HL-60 (cell line): ENCODE data around the gene ADD1.

Experiments
- DNase-seq, 2 experiments: peaks; one replicate each; pipeline ENCODE4 v3.0.0-alpha.2; 2010 to 2020; ENCODE audit warnings: low read depth in 1 of 2, low spot score in 1 of 2
- H3K27ac ChIP-seq: fragments of 250-450 bp; sonication (Bioruptor Pico); replicated peaks from 2 replicates; pipeline ENCODE4 v1.5.1; 2020; ENCODE audit warnings: mild to moderate bottlenecking, moderate library complexity
- H3K27me3 ChIP-seq: fragments of 250-450 bp; sonication (Bioruptor Pico); 2 replicates; pipeline ENCODE4 v1.5.1; 2021; ENCODE audit warnings: mild to moderate bottlenecking, moderate library complexity; ENCODE audit not compliant: insufficient read depth, poor library complexity, severe bottlenecking
- H3K4me3 ChIP-seq: replicated peaks from 2 replicates; pipeline ENCODE4 v1.5.1; 2011; ENCODE audit warnings: mild to moderate bottlenecking, control low read depth, low read length; ENCODE audit not compliant: insufficient read depth
- CTCF ChIP-seq: IDR thresholded peaks from one replicate; pipeline ENCODE4 v1.5.1; 2011; ENCODE audit warnings: low read length, control low read depth, inconsistent platforms; ENCODE audit not compliant: insufficient read depth
- GABPA ChIP-seq: IDR thresholded peaks from 2 replicates; pipeline ENCODE4 v1.6.1; 2012; ENCODE audit warnings: low read depth
- POLR2AphosphoS5 ChIP-seq: IDR thresholded peaks from 2 replicates; pipeline ENCODE4 v1.6.1; 2012; ENCODE audit warnings: low read depth
- REST ChIP-seq: IDR thresholded peaks from 2 replicates; pipeline ENCODE4 v1.6.1; 2012; ENCODE audit warnings: low read depth; ENCODE audit not compliant: insufficient replicate concordance
- SPI1 ChIP-seq: IDR thresholded peaks from 2 replicates; pipeline ENCODE4 v1.6.1; 2012; ENCODE audit warnings: low read depth, mild to moderate bottlenecking, borderline replicate concordance

Gene ADD1

GRCh38 chr4:2834001-2834921 is 9.4 kb upstream of the ADD1 start:
- no peaks in the 10 kb centered on the region for H3K27me3 ChIP-seq
- TF ChIP-seq POLR2AphosphoS5 (0 out of 2 replicates have a peak, but pooled peaks have one; percentile 17), REST (no peak), CTCF (no peak)
- no peak overlapping the region for H3K4me3 ChIP-seq
- DNase-seq: no peak
- no peak overlapping the region for H3K27ac ChIP-seq

- Histone ChIP-seq H3K27me3 (no peaks in the 10 kb centered on the region), H3K27ac (no peak overlapping the region), H3K4me3 (no peak overlapping the region)
- DNase-seq: no peak
- TF ChIP-seq CTCF: no peak
- 0 out of 2 replicates have a peak, but pooled peaks have one; percentile 6 for TF ChIP-seq POLR2AphosphoS5
- TF ChIP-seq GABPA: no peak
- TF ChIP-seq SPI1: no peak
Observed at GRCh38 chr4:2835978-2836377, 7.7 kb upstream of the ADD1 start.

- no peak for DNase-seq
- Histone ChIP-seq H3K27me3 (no peaks in the 10 kb centered on the region), H3K27ac (0 out of 2 replicates have a peak overlapping the region, but pooled peaks have one; percentile 12), H3K4me3 (no peak overlapping the region)
- TF ChIP-seq CTCF (no peak), POLR2AphosphoS5 (peak; percentile 37; the same call in 1 of the 2 replicates)
Observed at GRCh38 chr4:2836391-2836859, 7.2 kb upstream of the ADD1 start.

- no peak for DNase-seq
- Histone ChIP-seq H3K27me3 (no peaks in the 10 kb centered on the region), H3K4me3 (no peak overlapping the region)
Observed at GRCh38 chr4:2837110-2837903, 6.3 kb upstream of the ADD1 start.

More at GRCh38 chr4:2837110-2837903, 6.3 kb upstream of the ADD1 start:
- TF ChIP-seq SPI1 (no peak), CTCF (no peak)
- peak overlapping the region; percentile 62 for H3K27ac ChIP-seq
